AG04450 (cell line): ENCODE results near the gene MXRA8. TPM values are rescaled to one million over a fixed set of nuclear protein-coding genes. Genes with fewer than 3 reads are reported as not detected.

ENCODE experiments used
- CTCF ChIA-PET: fragments of 300-600, 350-600 bp; formaldehyde crosslinking; extraction: SDS; loops from one replicate; lab custom pipeline; 2022; ENCODE audit warnings: antibody characterized with exemption, inconsistent platforms; lab: Charles Lee
- POLR2A ChIA-PET: fragments of 350-600 bp; formaldehyde crosslinking; extraction: SDS; loops from one replicate; lab custom pipeline; 2021; ENCODE audit warnings: antibody characterized with exemption, inconsistent platforms; lab: Yijun Ruan, JAX
- DNase-seq: peaks from one replicate; pipeline ENCODE4 v3.0.0-alpha.2; 2011; ENCODE audit warnings: low read depth, low spot score
- H3K27ac ChIP-seq: one replicate; pipeline ENCODE4 v1.5.1; 2012; ENCODE audit warnings: low read depth, low read length, control low read depth
- H3K27me3 ChIP-seq: one replicate; pipeline ENCODE4 v1.6.0; 2012; ENCODE audit warnings: low read length; ENCODE audit not compliant: control insufficient read depth, insufficient read depth
- H3K4me3 ChIP-seq: 2 replicates; pipeline ENCODE4 v1.5.1; 2011; ENCODE audit warnings: mild to moderate bottlenecking, low read depth, low read length, control low read depth
- H3K9me3 ChIP-seq: 2 replicates; pipeline ENCODE4 v1.5.1; 2012; ENCODE audit warnings: low read length; ENCODE audit not compliant: control insufficient read depth, insufficient read depth
- CTCF ChIP-seq: IDR thresholded peaks from 2 replicates; pipeline ENCODE4 v1.5.1; 2011; ENCODE audit warnings: low read depth, low read length, control low read depth, inconsistent platforms
- polyA plus RNA-seq: library from polyadenylated mRNA; depleted of rRNA; stranded (reverse); fragments of >200 nt; gene quantifications from 2 replicates; pipeline ENCODE4 v1.2.3, GENCODE V29; 2011

MXRA8 gene
- polyA plus RNA-seq, 1 experiment = 186 TPM

DNA sequence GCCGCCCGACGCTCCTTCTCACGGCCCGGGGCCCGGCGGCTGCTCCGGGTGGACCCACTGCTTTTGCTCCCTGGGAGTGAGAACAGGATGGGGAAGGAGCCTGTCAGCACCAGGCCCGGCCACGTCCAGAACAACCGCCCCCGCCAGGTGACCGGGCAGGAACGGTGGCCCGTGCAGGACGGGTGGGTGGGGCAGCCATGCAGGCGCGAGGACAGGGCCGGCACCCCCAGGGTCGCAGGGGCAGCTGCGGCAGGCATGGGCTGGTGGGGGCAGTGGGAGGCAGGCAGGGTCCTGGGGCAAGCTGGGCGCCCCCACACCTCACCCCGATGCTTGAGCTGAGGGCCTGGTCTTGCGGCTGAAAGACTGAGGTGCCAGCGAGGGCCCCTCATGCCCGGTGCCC is 21.9 kb downstream of the MXRA8 start:
- Histone ChIP-seq H3K27ac (no peak overlapping the region), H3K9me3 (peaks cover 3% of the 10 kb centered on the region; the same call in 1 of the 2 replicates), H3K4me3 (no peak overlapping the region), H3K27me3 (no peaks in the 10 kb centered on the region)
- ChIA-PET POLR2A (no interaction called here), CTCF (interaction anchor here (1.6 kb wide), 1 partner anchor 8 kb away, joined by 5 read pairs; no protein-coding TSS in a partner anchor)
- no peak for DNase-seq
- TF ChIP-seq CTCF = no peak

GRCh38 chr1:1335792-1336248 is 22.5 kb downstream of the MXRA8 start:
- peaks cover 6% of the 10 kb centered on the region; the same call in 1 of the 2 replicates for H3K9me3 ChIP-seq
- POLR2A ChIA-PET = interaction anchor here (0.5 kb wide), 1 partner anchor 167 kb away, joined by 3 read pairs; no protein-coding TSS in a partner anchor
- H3K4me3 ChIP-seq = no peak overlapping the region
- TF ChIP-seq CTCF = no peak
- CTCF ChIA-PET = interaction anchor here (1.5 to 1.6 kb wide), 2 partner anchors 9 to 36 kb away, joined by 4 to 5 read pairs; no protein-coding TSS in a partner anchor
- H3K27ac ChIP-seq = no peak overlapping the region
- DNase-seq = no peak
- no peaks in the 10 kb centered on the region for H3K27me3 ChIP-seq

DNA sequence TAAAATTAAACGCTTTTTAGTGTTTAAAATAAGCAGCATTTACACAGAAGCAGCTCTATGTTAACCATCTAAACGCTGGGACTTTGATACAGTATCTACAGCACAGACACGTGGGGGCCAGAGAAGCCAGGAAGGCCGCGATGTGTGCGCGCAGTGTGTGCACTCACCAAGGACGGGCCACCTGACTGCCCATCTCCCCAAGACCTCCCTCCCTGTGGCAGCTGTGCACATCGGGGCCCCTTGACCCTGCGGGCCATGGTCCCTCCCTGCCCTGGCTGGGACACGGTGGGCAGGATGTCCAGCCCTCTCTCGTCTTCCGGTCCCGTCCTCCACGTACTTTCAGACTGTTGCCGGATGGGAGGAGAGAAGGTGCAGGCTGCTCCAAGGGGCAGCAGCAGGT is 23.1 kb downstream of the MXRA8 start:
- no peak overlapping the region for H3K4me3 ChIP-seq
- POLR2A ChIA-PET = interaction anchor here (0.5 kb wide), 1 partner anchor 168 kb away, joined by 3 read pairs; no protein-coding TSS in a partner anchor
- CTCF ChIA-PET = interaction anchor here (0.9 to 1.6 kb wide), 3 partner anchors 9 to 36 kb away, joined by 3 to 5 read pairs (median 4); no protein-coding TSS in a partner anchor

GRCh38 chr1:1334835-1335234 is 23.5 kb downstream of the MXRA8 start:
- CTCF ChIA-PET = interaction anchor here (0.9 to 1.5 kb wide), 2 partner anchors 14 to 37 kb away, joined by 3 to 4 read pairs; no protein-coding TSS in a partner anchor
- no peaks in the 10 kb centered on the region for H3K27me3 ChIP-seq
- H3K9me3 ChIP-seq = peaks cover 16% of the 10 kb centered on the region; the same call in 1 of the 2 replicates
- no peak for DNase-seq
- no peak for TF ChIP-seq CTCF
- no peak overlapping the region for H3K27ac ChIP-seq
- POLR2A ChIA-PET = interaction anchor here (0.6 kb wide), 1 partner anchor 49 kb away, joined by 3 read pairs; no protein-coding TSS in a partner anchor
- H3K4me3 ChIP-seq = no peak overlapping the region

More for the DNA sequence above, 23.1 kb downstream of the MXRA8 start:
- TF ChIP-seq CTCF = no peak
- no peaks in the 10 kb centered on the region for H3K27me3 ChIP-seq
- no peak for DNase-seq
- peaks cover 12% of the 10 kb centered on the region; the same call in 1 of the 2 replicates for H3K9me3 ChIP-seq
- H3K27ac ChIP-seq = no peak overlapping the region

DNA sequence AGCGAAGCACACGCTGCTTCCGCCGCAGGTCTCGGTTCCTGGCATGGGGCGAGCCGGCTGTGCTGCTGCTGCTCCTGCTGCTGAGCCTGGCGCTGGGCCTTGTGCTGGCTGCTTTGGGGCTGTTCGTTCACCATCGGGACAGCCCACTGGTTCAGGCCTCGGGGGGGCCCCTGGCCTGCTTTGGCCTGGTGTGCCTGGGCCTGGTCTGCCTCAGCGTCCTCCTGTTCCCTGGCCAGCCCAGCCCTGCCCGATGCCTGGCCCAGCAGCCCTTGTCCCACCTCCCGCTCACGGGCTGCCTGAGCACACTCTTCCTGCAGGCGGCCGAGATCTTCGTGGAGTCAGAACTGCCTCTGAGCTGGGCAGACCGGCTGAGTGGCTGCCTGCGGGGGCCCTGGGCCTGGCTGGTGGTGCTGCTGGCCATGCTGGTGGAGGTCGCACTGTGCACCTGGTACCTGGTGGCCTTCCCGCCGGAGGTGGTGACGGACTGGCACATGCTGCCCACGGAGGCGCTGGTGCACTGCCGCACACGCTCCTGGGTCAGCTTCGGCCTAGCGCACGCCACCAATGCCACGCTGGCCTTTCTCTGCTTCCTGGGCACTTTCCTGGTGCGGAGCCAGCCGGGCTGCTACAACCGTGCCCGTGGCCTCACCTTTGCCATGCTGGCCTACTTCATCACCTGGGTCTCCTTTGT is 24.7 kb downstream of the MXRA8 start:
- Histone ChIP-seq H3K9me3 (peaks cover 21% of the 10 kb centered on the region; the same call in 1 of the 2 replicates), H3K27ac (no peak overlapping the region), H3K27me3 (no peaks in the 10 kb centered on the region), H3K4me3 (no peak overlapping the region)
- CTCF ChIA-PET = no interaction called here
- no peak for DNase-seq
- no peak for TF ChIP-seq CTCF
- POLR2A ChIA-PET = no interaction called here
